Neural cell (in vitro differentiated cells): ENCODE results near the gene GNA15. TPM values are rescaled to one million over a fixed set of nuclear protein-coding genes. Genes with fewer than 3 reads are reported as not detected.

Experiments used
- H2AFZ ChIP-seq: fragments of 200-600, 300-800 bp; sonication (generic), shearing (Covaris generic); 2 replicates; pipeline ENCODE4 v1.6.0; 2014; ENCODE audit warnings: low read depth, mild to moderate bottlenecking, antibody characterized with exemption, low read length, moderate library complexity
- H3F3A ChIP-seq: fragments of 200-600 bp; shearing (Covaris generic); 2 replicates; pipeline ENCODE4 v1.6.1; 2016; ENCODE audit warnings: mild to moderate bottlenecking, moderate library complexity, mixed read lengths, antibody characterized with exemption, low read length; ENCODE audit not compliant: insufficient read depth, poor library complexity, severe bottlenecking
- H3K27ac ChIP-seq: fragments of 200-600, 300-800 bp; sonication (generic), shearing (Covaris generic); 2 replicates; pipeline ENCODE4 v1.5.1; 2014; ENCODE audit warnings: mild to moderate bottlenecking, low read length, moderate library complexity
- H3K27me3 ChIP-seq: fragments of 300-800, 200-600 bp; sonication (generic), shearing (Covaris generic); 2 replicates; pipeline ENCODE4 v1.6.0; 2014; ENCODE audit warnings: mild to moderate bottlenecking, low read depth, low read length, moderate library complexity; ENCODE audit not compliant: insufficient read depth
- H3K36me3 ChIP-seq: fragments of 300-800, 200-600 bp; sonication (generic), shearing (Covaris generic); 2 replicates; pipeline ENCODE4 v1.5.1; 2014; ENCODE audit warnings: mild to moderate bottlenecking, antibody characterized with exemption, low read length, moderate library complexity; ENCODE audit not compliant: insufficient read depth
- H3K4me2 ChIP-seq: fragments of 300-800, 200-600 bp; sonication (generic), shearing (Covaris generic); 2 replicates; pipeline ENCODE4 v1.6.0; 2014; ENCODE audit warnings: mild to moderate bottlenecking, low read length
- H3K4me3 ChIP-seq: fragments of 300-800, 200-600 bp; sonication (generic), shearing (Covaris generic); 2 replicates; pipeline ENCODE4 v1.5.1; 2014; ENCODE audit warnings: mild to moderate bottlenecking, low read length, moderate library complexity
- H3K79me2 ChIP-seq: fragments of 200-600 bp; shearing (Covaris generic); replicated peaks from 2 replicates; pipeline ENCODE4 v1.6.0; 2014; ENCODE audit warnings: mild to moderate bottlenecking, low read length, moderate library complexity; ENCODE audit not compliant: insufficient read depth
- H3K9ac ChIP-seq: fragments of 300-800, 200-600 bp; sonication (generic), shearing (Covaris generic); 2 replicates; pipeline ENCODE4 v1.6.1; 2016; ENCODE audit warnings: mild to moderate bottlenecking, low read length, mixed read lengths
- H3K9me2 ChIP-seq: fragments of 200-600 bp; shearing (Covaris generic); 2 replicates; pipeline ENCODE4 v1.6.1; 2016; ENCODE audit warnings: mild to moderate bottlenecking, low read length, mixed read lengths; ENCODE audit not compliant: insufficient read depth
- H3K9me3 ChIP-seq: fragments of 200-600, 300-800 bp; sonication (generic), shearing (Covaris generic); 2 replicates; pipeline ENCODE4 v1.6.1; 2016; ENCODE audit warnings: mild to moderate bottlenecking, mixed run types, low read length, moderate library complexity, mixed read lengths
- H4K20me1 ChIP-seq: fragments of 200-600 bp; shearing (Covaris generic); 2 replicates; pipeline ENCODE4 v1.6.1; 2016; ENCODE audit warnings: mild to moderate bottlenecking, mixed run types; ENCODE audit not compliant: insufficient read depth
- CTCF ChIP-seq: fragments of 450-650 bp; IDR thresholded peaks from 2 replicates; pipeline ENCODE4 v1.5.1; 2014; ENCODE audit warnings: antibody characterized with exemption, mild to moderate bottlenecking, moderate library complexity; ENCODE audit not compliant: poor library complexity, severe bottlenecking
- EP300 ChIP-seq: fragments of 450-650 bp; conservative IDR thresholded peaks from 2 replicates; pipeline ENCODE4 v1.6.1; 2014; ENCODE audit warnings: antibody characterized with exemption, mild to moderate bottlenecking, moderate library complexity; ENCODE audit not compliant: poor library complexity, severe bottlenecking
- EZH2 ChIP-seq: fragments of 200-600, 300-800 bp; shearing (Covaris generic), sonication (generic); IDR thresholded peaks from 2 replicates; pipeline ENCODE4 v1.6.1; 2014; ENCODE audit warnings: antibody characterized with exemption, low read length, borderline replicate concordance, mild to moderate bottlenecking; ENCODE audit not compliant: insufficient read depth, poor library complexity, severe bottlenecking
- MXI1 ChIP-seq: fragments of 450-650 bp; conservative IDR thresholded peaks from 2 replicates; pipeline ENCODE4 v1.6.1; 2014; ENCODE audit warnings: antibody characterized with exemption, mild to moderate bottlenecking; ENCODE audit not compliant: poor library complexity, severe bottlenecking
- POLR2AphosphoS5 ChIP-seq: IDR thresholded peaks from 2 replicates; pipeline ENCODE4 v1.6.1; 2012
- RAD21 ChIP-seq: fragments of 450-650 bp; conservative IDR thresholded peaks from 2 replicates; pipeline ENCODE4 v1.6.1; 2014; ENCODE audit warnings: antibody characterized with exemption, mild to moderate bottlenecking, moderate library complexity
- SMC3 ChIP-seq: fragments of 450-650 bp; conservative IDR thresholded peaks from 2 replicates; pipeline ENCODE4 v1.6.1; 2014; ENCODE audit warnings: antibody characterized with exemption, mild to moderate bottlenecking, moderate library complexity; ENCODE audit not compliant: poor library complexity
- TAF1 ChIP-seq: IDR thresholded peaks from 2 replicates; pipeline ENCODE4 v1.6.1; 2012; ENCODE audit warnings: low read depth
- polyA plus RNA-seq: library from polyadenylated mRNA; depleted of rRNA; stranded (reverse); fragments of >200 nt; gene quantifications from 2 replicates; pipeline ENCODE4 v1.2.3, GENCODE V29; 2014
- TF ChIP-seq, protein P1 (sequence below): IDR thresholded peaks from 2 replicates; pipeline ENCODE4 v1.6.1; 2012; ENCODE audit warnings: borderline replicate concordance

GNA15 gene
- polyA plus RNA-seq, 1 donor from 2014 or later: not detected

DNA sequence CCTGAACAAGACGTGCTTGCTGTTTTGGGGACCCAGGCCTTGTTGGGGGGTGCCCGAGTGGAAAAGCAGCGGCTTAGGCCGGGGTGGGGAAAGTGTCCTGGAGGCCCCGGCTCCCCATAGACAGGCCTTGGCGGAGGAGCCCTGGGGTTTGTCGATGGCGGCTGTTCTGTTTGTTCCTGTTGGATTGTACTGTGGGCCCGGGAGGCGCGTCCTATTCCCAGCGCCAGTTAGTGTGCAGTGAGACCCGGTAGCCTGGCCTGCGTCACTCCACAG lies 61.0 kb downstream of the GNA15 start:
- TF ChIP-seq RAD21 (no peak), CTCF (no peak), EZH2 (no peak), POLR2AphosphoS5 (no peak), SMC3 (no peak), TAF1 (no peak), EP300 (no peak), MXI1 (no peak)
- TF ChIP-seq, protein P1, sequence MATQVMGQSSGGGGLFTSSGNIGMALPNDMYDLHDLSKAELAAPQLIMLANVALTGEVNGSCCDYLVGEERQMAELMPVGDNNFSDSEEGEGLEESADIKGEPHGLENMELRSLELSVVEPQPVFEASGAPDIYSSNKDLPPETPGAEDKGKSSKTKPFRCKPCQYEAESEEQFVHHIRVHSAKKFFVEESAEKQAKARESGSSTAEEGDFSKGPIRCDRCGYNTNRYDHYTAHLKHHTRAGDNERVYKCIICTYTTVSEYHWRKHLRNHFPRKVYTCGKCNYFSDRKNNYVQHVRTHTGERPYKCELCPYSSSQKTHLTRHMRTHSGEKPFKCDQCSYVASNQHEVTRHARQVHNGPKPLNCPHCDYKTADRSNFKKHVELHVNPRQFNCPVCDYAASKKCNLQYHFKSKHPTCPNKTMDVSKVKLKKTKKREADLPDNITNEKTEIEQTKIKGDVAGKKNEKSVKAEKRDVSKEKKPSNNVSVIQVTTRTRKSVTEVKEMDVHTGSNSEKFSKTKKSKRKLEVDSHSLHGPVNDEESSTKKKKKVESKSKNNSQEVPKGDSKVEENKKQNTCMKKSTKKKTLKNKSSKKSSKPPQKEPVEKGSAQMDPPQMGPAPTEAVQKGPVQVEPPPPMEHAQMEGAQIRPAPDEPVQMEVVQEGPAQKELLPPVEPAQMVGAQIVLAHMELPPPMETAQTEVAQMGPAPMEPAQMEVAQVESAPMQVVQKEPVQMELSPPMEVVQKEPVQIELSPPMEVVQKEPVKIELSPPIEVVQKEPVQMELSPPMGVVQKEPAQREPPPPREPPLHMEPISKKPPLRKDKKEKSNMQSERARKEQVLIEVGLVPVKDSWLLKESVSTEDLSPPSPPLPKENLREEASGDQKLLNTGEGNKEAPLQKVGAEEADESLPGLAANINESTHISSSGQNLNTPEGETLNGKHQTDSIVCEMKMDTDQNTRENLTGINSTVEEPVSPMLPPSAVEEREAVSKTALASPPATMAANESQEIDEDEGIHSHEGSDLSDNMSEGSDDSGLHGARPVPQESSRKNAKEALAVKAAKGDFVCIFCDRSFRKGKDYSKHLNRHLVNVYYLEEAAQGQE: no peak
- H3F3A ChIP-seq: no peaks in the 10 kb centered on the region
- H3K4me3 ChIP-seq: no peak overlapping the region
- H3K4me2 ChIP-seq: no peak overlapping the region
- no peaks in the 10 kb centered on the region for H3K27me3 ChIP-seq
- H4K20me1 ChIP-seq: no peaks in the 10 kb centered on the region
- H3K9ac ChIP-seq: no peak overlapping the region
- H3K9me2 ChIP-seq: no peaks in the 10 kb centered on the region
- H3K36me3 ChIP-seq: no peaks in the 10 kb centered on the region
- H2AFZ ChIP-seq: no peak overlapping the region
- no peaks in the 10 kb centered on the region for H3K79me2 ChIP-seq
- H3K9me3 ChIP-seq: no peaks in the 10 kb centered on the region
- H3K27ac ChIP-seq: no peak overlapping the region

DNA sequence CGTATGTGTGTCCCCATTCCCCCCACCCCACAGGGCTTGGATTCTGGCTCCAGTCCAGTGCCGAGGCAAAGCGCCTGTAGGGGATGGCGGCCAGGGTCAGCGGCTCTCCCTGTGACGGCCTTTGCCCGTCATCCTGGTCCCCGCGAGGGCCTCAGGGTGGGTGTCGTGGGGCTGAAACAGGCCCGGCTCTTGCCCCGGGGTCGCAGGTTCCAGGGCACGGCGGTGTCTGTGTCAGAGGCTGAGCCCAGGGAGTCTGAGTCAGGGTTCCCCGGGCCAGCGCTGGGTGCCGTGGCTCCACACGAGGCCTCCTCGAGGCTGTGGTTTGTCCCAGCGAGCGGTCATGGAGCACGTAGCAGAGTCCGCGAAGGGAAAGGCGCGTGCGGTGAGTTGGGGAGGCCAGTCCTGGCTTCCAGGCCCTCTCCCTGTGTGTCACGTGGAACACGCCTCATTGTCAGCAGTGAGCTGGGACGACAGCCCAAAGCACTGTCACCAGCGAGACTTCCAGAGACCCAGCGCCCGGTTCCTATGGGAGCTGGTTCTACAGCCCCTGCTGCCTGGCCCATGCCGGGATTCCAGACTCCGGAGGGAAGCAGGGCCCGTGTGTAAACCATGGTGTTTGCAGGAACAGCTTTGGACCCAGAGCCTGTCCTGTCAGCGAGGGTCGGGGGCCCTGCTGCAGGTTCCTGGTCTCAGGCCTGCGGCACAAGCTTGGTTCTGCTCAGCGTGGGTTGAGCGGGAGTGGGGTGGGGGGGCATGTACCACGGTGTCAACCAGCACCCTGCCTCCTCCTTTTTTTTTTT lies 63.3 kb downstream of the GNA15 start:
- no peak overlapping the region for H3K9ac ChIP-seq
- H3K36me3 ChIP-seq: no peaks in the 10 kb centered on the region
- H3K4me3 ChIP-seq: no peak overlapping the region
- H2AFZ ChIP-seq: no peak overlapping the region
- H3K27me3 ChIP-seq: no peaks in the 10 kb centered on the region
- H3F3A ChIP-seq: no peaks in the 10 kb centered on the region
- no peaks in the 10 kb centered on the region for H3K9me3 ChIP-seq
- H3K9me2 ChIP-seq: no peaks in the 10 kb centered on the region
- TF ChIP-seq CTCF (no peak), TAF1 (no peak), EP300 (no peak), POLR2AphosphoS5 (no peak), MXI1 (no peak), SMC3 (no peak), RAD21 (no peak), EZH2 (no peak)
- TF ChIP-seq, protein P1: no peak
- H3K4me2 ChIP-seq: no peak overlapping the region
- H3K27ac ChIP-seq: no peak overlapping the region
- H4K20me1 ChIP-seq: no peaks in the 10 kb centered on the region
- no peaks in the 10 kb centered on the region for H3K79me2 ChIP-seq
